Retinal pigment epithelial cell (primary cell): Measurements from ENCODE around the gene MAPK8IP1.

Experiments used
- DNase-seq: peaks from one replicate; pipeline ENCODE4 v3.0.0-alpha.2; 2010; ENCODE audit warnings: low read depth
- H3K4me3 ChIP-seq: 2 replicates; pipeline ENCODE4 v1.5.1; 2011; ENCODE audit warnings: mild to moderate bottlenecking, low read length, control low read depth, moderate library complexity
- CTCF ChIP-seq: conservative IDR thresholded peaks from 2 replicates; pipeline ENCODE4 v1.5.1; 2011; ENCODE audit warnings: low read depth, low read length, control low read depth, inconsistent platforms

MAPK8IP1 gene

GRCh38 chr11:45915446-45915845 is 30.0 kb downstream of the MAPK8IP1 start:
- no peak overlapping the region for H3K4me3 ChIP-seq
- no peak for TF ChIP-seq CTCF
- DNase-seq: no peak

- no peak for DNase-seq
- peak overlapping the region; percentile 98 for H3K4me3 ChIP-seq
- no peak for TF ChIP-seq CTCF
Observed at GRCh38 chr11:45917286-45917622, 31.8 kb downstream of the MAPK8IP1 start.

GRCh38 chr11:45917623-45918330 is 32.3 kb downstream of the MAPK8IP1 start, which contains the start of gene PEX16:
Gene PEX16 (minus strand): TSS chr11:45917877. CDS start chr11:45917811, 66 bp downstream.
- DNase-seq: peak; percentile 98
- peak within 1 kb of the TSS; percentile 98 for H3K4me3 ChIP-seq
- TF ChIP-seq CTCF: no peak

- peak overlapping the region; percentile 98 for H3K4me3 ChIP-seq
- TF ChIP-seq CTCF: no peak
- DNase-seq: peak; percentile 15
Observed at GRCh38 chr11:45918331-45918941, 33.0 kb downstream of the MAPK8IP1 start.

- no peak for DNase-seq
- no peak for TF ChIP-seq CTCF
- no peak overlapping the region for H3K4me3 ChIP-seq
Observed at GRCh38 chr11:45918962-45919675, 33.7 kb downstream of the MAPK8IP1 start.

- no peak overlapping the region for H3K4me3 ChIP-seq
- no peak for TF ChIP-seq CTCF
- DNase-seq: no peak
Observed at GRCh38 chr11:45919806-45920530, 34.5 kb downstream of the MAPK8IP1 start.
